H1 (cell line): ENCODE measurements around the gene STRN. TPM values are rescaled to one million over a fixed set of nuclear protein-coding genes. Genes with fewer than 3 reads are reported as not detected.

Source experiments
- CREB1 ChIP-seq: IDR thresholded peaks from 2 replicates; pipeline ENCODE4 v1.6.1; 2012; ENCODE audit warnings: inconsistent platforms
- EGR1 ChIP-seq: IDR thresholded peaks from 2 replicates; pipeline ENCODE4 v1.6.1; 2011; ENCODE audit warnings: low read depth, low read length, borderline replicate concordance
- EP300 ChIP-seq, 2 experiments: IDR thresholded peaks; 1 replicate in 1 of 2; 2 replicates in 1 of 2; pipeline ENCODE4 v1.6.1; 2011 to 2012; ENCODE audit warnings: low read depth in 2 of 2, low read length in 2 of 2, mild to moderate bottlenecking in 2 of 2, borderline replicate concordance in 1 of 2, inconsistent platforms in 1 of 2, moderate library complexity in 1 of 2
- HDAC2 ChIP-seq, 2 experiments: fragments of 300-600 bp in 1 of 2; sonication (generic) in 1 of 2; IDR thresholded peaks; 2 replicates each; pipeline ENCODE4 v1.6.1; 2011 to 2012; ENCODE audit warnings: low read depth in 2 of 2, low read length in 2 of 2, mild to moderate bottlenecking in 2 of 2, moderate library complexity in 2 of 2, borderline replicate concordance in 1 of 2, inconsistent platforms in 1 of 2
- JUN ChIP-seq: IDR thresholded peaks from 2 replicates; pipeline ENCODE4 v1.6.1; 2011; ENCODE audit warnings: low read depth, mild to moderate bottlenecking, improper control_type of control experiment, low read length
- TBP ChIP-seq: IDR thresholded peaks from 2 replicates; pipeline ENCODE4 v1.6.1; 2011; ENCODE audit warnings: low read depth, low read length, improper control_type of control experiment
- TCF12 ChIP-seq: IDR thresholded peaks from 2 replicates; pipeline ENCODE4 v1.6.1; 2011; ENCODE audit warnings: low read depth, mild to moderate bottlenecking, low read length
- polyA plus RNA-seq, 7 experiments: library from polyadenylated mRNA; depleted of rRNA in 3 of 7; stranded (reverse) in 5 of 7; unstranded in 2 of 7; fragments of >200 nt in 5 of 7; fragments of 200-250 nt in 2 of 7; gene quantifications; 1 replicate in 5 of 7; 2 replicates in 1 of 7; 4 replicates in 1 of 7; pipeline versions ENCODE4 v1.2.1 to v1.2.3, GENCODE V29; 2011 to 2013; ENCODE audit warnings: missing spikeins in 2 of 7, mixed read lengths in 2 of 7
- total RNA-seq: library from RNA; stranded (reverse); fragmentation: NEBNext Ultra II Directional; extraction: Animal tissue kit (Norgen Biotek cat#: 25700); gene quantifications from 2 replicates; pipeline ENCODE4 v1.2.1, GENCODE V29; 2021
- TF ChIP-seq, protein P1 (sequence below): IDR thresholded peaks from 2 replicates; pipeline ENCODE4 v1.6.1; 2012; ENCODE audit warnings: inconsistent platforms

Gene STRN
- total and polyA plus RNA-seq, 2 of the 8 experiments (the other 6 are each of a cell fraction or from before 2014, with no cell fraction given): 8.3 to 47.0 TPM

DNA sequence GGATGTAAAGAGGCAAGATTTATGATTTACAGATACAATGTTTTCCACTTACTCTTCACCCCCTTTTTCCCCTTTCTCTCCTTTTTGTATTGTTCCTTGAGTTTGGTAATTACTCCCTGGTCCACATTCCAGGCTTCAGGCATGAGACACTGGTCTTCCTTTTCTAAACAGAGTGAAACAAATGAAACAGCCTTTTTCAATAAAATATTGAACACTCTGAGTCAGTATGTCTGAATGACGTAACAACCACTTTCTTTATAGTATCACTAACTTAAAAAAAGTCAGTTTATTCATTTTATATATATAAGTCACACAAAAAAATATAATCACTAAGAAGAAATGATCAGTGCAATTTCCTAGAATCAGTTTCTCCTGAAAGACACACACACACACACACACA, 79.7 kb downstream of the STRN start (continued):
- TF ChIP-seq, protein P1, sequence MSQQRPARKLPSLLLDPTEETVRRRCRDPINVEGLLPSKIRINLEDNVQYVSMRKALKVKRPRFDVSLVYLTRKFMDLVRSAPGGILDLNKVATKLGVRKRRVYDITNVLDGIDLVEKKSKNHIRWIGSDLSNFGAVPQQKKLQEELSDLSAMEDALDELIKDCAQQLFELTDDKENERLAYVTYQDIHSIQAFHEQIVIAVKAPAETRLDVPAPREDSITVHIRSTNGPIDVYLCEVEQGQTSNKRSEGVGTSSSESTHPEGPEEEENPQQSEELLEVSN: no peak
- no peak for TF ChIP-seq JUN
- TF ChIP-seq TCF12: no peak
- no peak for TF ChIP-seq TBP
- TF ChIP-seq CREB1: no peak
- TF ChIP-seq EGR1: no peak
- no peak for TF ChIP-seq EP300 (IDR thresholded peaks at IDR 0.05; ENCODE audit: borderline replicate concordance in 1 of 2, low read depth in 2 of 2, low read length in 2 of 2)
- TF ChIP-seq HDAC2 (IDR thresholded peaks at IDR 0.05; ENCODE audit: borderline replicate concordance in 1 of 2, low read depth in 2 of 2, low read length in 2 of 2): no peak
